Measurements from ENCODE around the gene CAVIN4.

The CAVIN4 gene

DNA sequence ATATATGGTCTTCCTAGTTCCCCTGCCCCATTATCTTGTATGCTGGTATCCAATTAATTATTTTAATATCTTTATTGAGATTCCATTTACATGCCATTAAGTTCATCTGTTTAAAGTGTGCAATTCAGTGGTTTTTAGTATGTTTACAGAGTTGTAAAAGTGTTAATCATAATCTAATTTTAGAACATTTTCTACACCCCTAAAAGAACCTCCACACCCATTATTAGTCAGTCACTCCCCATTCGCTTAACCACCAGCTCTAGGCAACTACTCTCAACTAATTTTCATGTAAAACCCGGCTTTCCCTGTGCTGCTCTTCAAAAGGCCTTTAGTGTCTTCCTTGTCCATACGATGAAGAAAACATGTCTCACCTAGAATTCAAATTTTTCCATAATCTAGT lies 20.8 kb upstream of the CAVIN4 start:
- no peak overlapping the region for H3K27ac ChIP-seq
- DNase-seq (ENCODE audit: low spot score), result no peak
- CTCF ChIA-PET, result no interaction called here
- TF ChIP-seq CTCF (conservative IDR thresholded peaks at IDR 0.05; ENCODE audit: low read depth), result no peak
- POLR2A ChIA-PET (ENCODE audit: low non-redundant PET), result no interaction called here

DNA sequence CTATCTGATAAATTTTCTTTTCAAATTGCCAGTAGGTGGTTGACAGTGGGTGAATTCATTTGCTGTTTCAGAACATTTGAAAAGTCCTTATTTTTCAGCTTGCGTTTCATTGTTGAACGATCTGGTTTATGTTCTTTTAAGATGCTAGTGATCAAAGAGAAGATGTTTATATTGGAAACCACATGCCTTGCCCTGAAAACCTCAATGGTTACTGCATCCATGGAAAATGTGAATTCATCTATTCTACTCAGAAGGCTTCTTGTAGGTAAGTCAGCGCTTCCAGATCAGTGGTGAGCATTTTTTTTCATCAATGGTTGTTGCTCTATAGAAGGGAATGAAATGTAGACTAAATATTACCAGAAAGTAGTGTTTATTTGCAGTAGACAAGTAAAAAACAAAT lies 16.6 kb upstream of the CAVIN4 start:
- ChIA-PET POLR2A (ENCODE audit: low non-redundant PET) (no interaction called here), CTCF (interaction anchor here (1.0 kb wide), 1 partner anchor 273 kb away, joined by 3 read pairs; no protein-coding TSS in a partner anchor)
- H3K27ac ChIP-seq, result no peak overlapping the region
- no peak for DNase-seq (ENCODE audit: low spot score)
- no peak for TF ChIP-seq CTCF (conservative IDR thresholded peaks at IDR 0.05; ENCODE audit: low read depth)

- DNase-seq (ENCODE audit: low spot score), result no peak
- CTCF ChIA-PET, result no interaction called here
Measured at GRCh38 chr9:100567856-100568255, 10.0 kb upstream of the CAVIN4 start.

GRCh38 chr9:100573655-100574260 lies 4.1 kb upstream of the CAVIN4 start:
- CTCF ChIA-PET, result interaction anchor here (0.6 kb wide), 1 partner anchor 24 kb away, joined by 3 read pairs; no protein-coding TSS in a partner anchor
- POLR2A ChIA-PET (ENCODE audit: low non-redundant PET), result no interaction called here
- TF ChIP-seq CTCF (conservative IDR thresholded peaks at IDR 0.05; ENCODE audit: low read depth), result no peak
- peak; percentile 26 for DNase-seq (ENCODE audit: low spot score)
- no peak overlapping the region for H3K27ac ChIP-seq

More at GRCh38 chr9:100567856-100568255, 10.0 kb upstream of the CAVIN4 start:
- H3K27ac ChIP-seq, result no peak overlapping the region
- no peak for TF ChIP-seq CTCF (conservative IDR thresholded peaks at IDR 0.05; ENCODE audit: low read depth)
- POLR2A ChIA-PET (ENCODE audit: low non-redundant PET), result interaction anchor here (0.6 kb wide), 1 partner anchor 167 kb away, joined by 4 read pairs; no protein-coding TSS in a partner anchor

DNA sequence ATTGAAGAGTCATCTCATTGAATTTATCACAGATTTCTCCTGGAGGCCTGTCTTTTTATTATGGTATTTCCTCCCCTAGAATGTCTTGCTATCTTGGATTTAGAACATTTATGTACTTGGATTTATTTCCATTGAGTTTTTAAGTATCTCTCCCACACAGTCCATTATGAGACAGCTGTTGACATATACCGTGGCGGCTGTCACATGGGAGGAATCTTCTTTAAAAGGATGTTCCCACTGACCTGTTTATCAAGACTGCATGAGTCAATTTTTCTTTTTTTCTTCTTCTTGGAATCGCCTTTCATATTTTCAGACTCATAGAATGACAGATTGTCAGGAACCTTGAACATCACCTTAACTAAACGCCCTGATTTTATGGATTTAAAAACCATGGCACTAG lies 2.9 kb upstream of the CAVIN4 start:
- ChIA-PET CTCF (interaction anchor here (0.7 kb wide), 1 partner anchor 234 kb away, joined by 5 read pairs; no protein-coding TSS in a partner anchor), POLR2A (ENCODE audit: low non-redundant PET) (no interaction called here)
- DNase-seq (ENCODE audit: low spot score), result no peak
- no peak overlapping the region for H3K27ac ChIP-seq
- no peak for TF ChIP-seq CTCF (conservative IDR thresholded peaks at IDR 0.05; ENCODE audit: low read depth)

DNA sequence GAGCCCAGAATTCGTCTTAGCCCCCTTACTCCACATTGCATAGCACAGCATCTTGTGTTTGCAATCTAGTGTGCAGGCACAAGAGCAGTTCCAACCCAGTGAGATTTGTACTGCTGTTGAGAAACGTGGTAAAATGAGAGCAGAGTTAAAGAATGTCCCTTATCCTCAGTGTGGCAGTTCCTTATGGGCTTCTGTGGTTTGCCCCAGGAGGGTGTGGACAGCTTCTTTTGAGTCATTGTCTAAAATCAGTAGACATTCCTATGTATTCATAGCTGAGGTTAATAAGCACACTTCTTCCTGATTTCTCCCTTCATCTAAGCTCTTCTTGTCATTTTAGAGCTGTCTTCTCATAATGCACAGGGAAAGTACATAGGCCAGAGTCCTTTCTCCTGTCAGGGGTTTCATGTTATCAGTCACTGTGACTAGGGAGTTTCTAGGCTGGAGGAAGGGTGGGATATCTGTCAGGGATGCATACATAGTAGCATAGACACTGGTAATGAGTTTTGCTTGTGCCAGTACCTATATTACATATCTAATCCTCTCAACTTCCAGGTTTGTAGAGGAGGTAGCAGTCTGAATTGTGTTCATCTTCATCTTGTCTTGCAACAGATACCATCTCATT lies 2.0 kb upstream of the CAVIN4 start:
- H3K27ac ChIP-seq, result no peak overlapping the region
- ChIA-PET CTCF (interaction anchor here (0.6 to 0.7 kb wide), 2 partner anchors 10 to 235 kb away, joined by 3 to 5 read pairs; no protein-coding TSS in a partner anchor), POLR2A (ENCODE audit: low non-redundant PET) (no interaction called here)
- DNase-seq (ENCODE audit: low spot score), result no peak
- no peak for TF ChIP-seq CTCF (conservative IDR thresholded peaks at IDR 0.05; ENCODE audit: low read depth)
